GM10266 (cell line): ENCODE results near the gene SIM1.
"Not testable (repeated sequence)": the region's sequence is repeated elsewhere in the genome, so short reads cannot be mapped to it uniquely, and the experiment has no call there.

Experiments
- DNase-seq: peaks from one replicate; pipeline ENCODE4 v3.0.0; 2012; ENCODE audit errors: extremely low spot score
- CTCF ChIP-seq: IDR thresholded peaks from 2 replicates; pipeline ENCODE4 v1.5.1; 2012; ENCODE audit warnings: mild to moderate bottlenecking, low read depth; ENCODE audit not compliant: control insufficient read depth, insufficient read depth; ENCODE audit errors: missing control alignments

SIM1 gene

GRCh38 chr6:100363651-100364050 lies 101.1 kb downstream of the SIM1 start:
- no peak for TF ChIP-seq CTCF
- DNase-seq, result no peak

DNA sequence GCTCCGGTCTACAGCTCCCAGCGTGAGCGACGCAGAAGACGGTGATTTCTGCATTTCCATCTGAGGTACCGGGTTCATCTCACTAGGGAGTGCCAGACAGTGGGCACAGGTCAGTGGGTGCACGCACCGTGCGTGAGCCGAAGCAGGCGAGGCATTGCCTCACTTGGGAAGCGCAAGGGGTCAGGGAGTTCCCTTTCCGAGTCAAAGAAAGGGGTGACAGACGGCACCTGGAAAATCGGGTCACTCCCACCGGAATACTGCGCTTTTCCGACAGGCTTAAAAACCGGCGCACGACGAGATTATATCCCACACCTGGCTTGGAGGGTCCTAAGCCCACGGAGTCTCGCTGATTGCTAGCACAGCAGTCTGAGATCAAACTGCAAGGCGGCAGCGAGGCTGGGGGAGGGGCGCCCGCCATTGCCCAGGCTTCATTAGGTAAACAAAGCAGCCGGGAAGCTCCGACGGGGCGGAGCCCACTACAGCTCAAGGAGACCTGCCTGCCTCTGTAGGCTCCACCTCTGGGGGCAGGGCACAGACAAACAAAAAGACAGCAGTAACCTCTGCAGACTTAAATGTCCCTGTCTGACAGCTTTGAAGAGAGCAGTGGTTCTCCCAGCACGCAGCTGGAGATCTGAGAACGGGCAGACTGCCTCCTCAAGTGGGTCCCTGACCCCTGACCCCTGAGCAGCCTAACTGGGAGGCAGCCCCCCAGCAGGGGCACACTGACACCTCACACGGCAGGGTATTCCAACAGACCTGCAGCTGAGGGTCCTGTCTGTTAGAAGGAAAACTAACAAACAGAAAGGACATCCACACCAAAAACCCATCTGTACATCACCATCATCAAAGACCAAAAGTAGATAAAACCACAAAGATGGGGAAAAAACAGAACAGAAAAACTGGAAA lies 109.7 kb downstream of the SIM1 start:
- DNase-seq, result not testable (repeated sequence)

- no peak for DNase-seq
- TF ChIP-seq CTCF, result no peak
These were observed 111.3 kb downstream of the SIM1 start for GRCh38 chr6:100353276-100354015.

GRCh38 chr6:100350139-100350538 lies 114.6 kb downstream of the SIM1 start:
- no peak for DNase-seq
- no peak for TF ChIP-seq CTCF

DNA sequence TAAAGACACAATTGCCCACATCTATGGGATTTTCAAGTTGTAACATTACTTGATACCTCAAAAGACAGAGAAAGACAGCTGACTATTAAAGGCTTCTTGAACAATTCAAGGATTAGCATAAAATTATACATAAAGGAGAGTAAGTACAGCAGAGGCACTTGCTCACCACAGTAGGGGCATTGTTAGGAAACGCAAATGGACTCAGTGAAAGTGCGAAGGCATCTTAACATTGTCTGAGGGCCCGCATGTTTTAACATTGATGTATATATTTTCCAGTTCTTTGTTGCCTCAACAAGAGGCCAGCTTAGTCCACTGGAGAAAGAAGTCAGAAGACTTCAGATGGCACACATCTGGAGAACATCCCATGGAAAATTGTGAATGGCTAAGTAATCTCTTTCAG lies 115.4 kb downstream of the SIM1 start:
- DNase-seq, result no peak
- no peak for TF ChIP-seq CTCF

GRCh38 chr6:100347901-100348550 lies 116.7 kb downstream of the SIM1 start:
- no peak for DNase-seq
- no peak for TF ChIP-seq CTCF

GRCh38 chr6:100346828-100347227 lies 117.9 kb downstream of the SIM1 start:
- DNase-seq, result no peak
- TF ChIP-seq CTCF, result no peak
